Effector memory CD4-positive, alpha-beta T cell (primary cell): ENCODE measurements around the gene DNM1L.

Experiments used
- DNase-seq, 3 donors: peaks; one replicate each; pipeline ENCODE4 v3.0.0-alpha.2; 2020
- H3K27ac ChIP-seq: 2 replicates; pipeline ENCODE4 v1.7.0; 2013; ENCODE audit warnings: mild to moderate bottlenecking, low read length, moderate library complexity; ENCODE audit not compliant: insufficient read depth, poor library complexity, severe bottlenecking
- H3K27me3 ChIP-seq: replicated peaks from 2 replicates; pipeline ENCODE4 v1.7.0; 2013; ENCODE audit warnings: mild to moderate bottlenecking, low read length; ENCODE audit not compliant: insufficient read depth, control insufficient read depth, poor library complexity, severe bottlenecking
- H3K36me3 ChIP-seq: 2 replicates; pipeline ENCODE4 v1.7.0; 2013; ENCODE audit warnings: mild to moderate bottlenecking, low read length, moderate library complexity; ENCODE audit not compliant: control insufficient read depth, insufficient read depth
- H3K4me1 ChIP-seq: 2 replicates; pipeline ENCODE4 v1.7.0; 2013; ENCODE audit warnings: low read length, mild to moderate bottlenecking; ENCODE audit not compliant: control insufficient read depth, insufficient read depth, poor library complexity, severe bottlenecking
- H3K4me3 ChIP-seq: 2 replicates; pipeline ENCODE4 v1.7.0; 2013; ENCODE audit warnings: low read length, low read depth, mild to moderate bottlenecking; ENCODE audit not compliant: insufficient read depth, poor library complexity, severe bottlenecking
- H3K9me3 ChIP-seq: 2 replicates; pipeline ENCODE4 v1.7.0; 2013; ENCODE audit warnings: mild to moderate bottlenecking, low read length, moderate library complexity; ENCODE audit not compliant: control insufficient read depth

Gene DNM1L

GRCh38 chr12:32753605-32754004 lies 74.5 kb downstream of the DNM1L start:
- Histone ChIP-seq H3K27me3 (no peaks in the 10 kb centered on the region), H3K4me3 (no peak overlapping the region), H3K36me3 (peaks cover 32% of the 10 kb centered on the region)

DNA sequence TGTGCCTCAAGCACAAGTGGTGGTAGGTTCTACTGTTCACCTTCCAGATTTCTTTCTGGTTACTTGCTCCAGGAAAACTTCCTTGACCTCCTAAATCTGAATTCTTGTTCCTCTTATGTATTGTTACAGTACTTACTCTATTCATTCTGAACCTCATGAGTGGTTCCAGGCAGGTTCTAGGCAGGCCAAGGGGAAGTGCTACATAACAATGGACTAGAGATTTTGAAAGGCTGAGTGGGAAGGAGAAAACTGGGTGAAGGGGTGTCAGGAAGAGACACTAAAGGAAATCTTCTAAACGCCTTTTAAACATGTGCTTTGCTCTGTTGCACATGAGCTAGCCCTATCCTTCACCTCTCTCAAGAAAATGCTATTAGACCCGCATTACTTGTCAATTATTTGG lies 75.0 kb downstream of the DNM1L start:
- Histone ChIP-seq H3K9me3 (no peaks in the 10 kb centered on the region), H3K4me1 (peaks cover 11% of the 10 kb centered on the region), H3K27me3 (no peaks in the 10 kb centered on the region), H3K27ac (peak overlapping the region; percentile 76), H3K4me3 (no peak overlapping the region), H3K36me3 (peaks cover 30% of the 10 kb centered on the region)
- DNase-seq = no peak

More at GRCh38 chr12:32753605-32754004, 74.5 kb downstream of the DNM1L start:
- Histone ChIP-seq H3K4me1 (peaks cover 11% of the 10 kb centered on the region), H3K9me3 (no peaks in the 10 kb centered on the region), H3K27ac (no peak overlapping the region)
- no peak for DNase-seq

GRCh38 chr12:32755051-32755653 lies 76.1 kb downstream of the DNM1L start:
- Histone ChIP-seq H3K27ac (peak overlapping the region; percentile 76), H3K36me3 (peaks cover 23% of the 10 kb centered on the region), H3K27me3 (no peaks in the 10 kb centered on the region), H3K4me3 (peak overlapping the region; percentile 86), H3K4me1 (peaks cover 11% of the 10 kb centered on the region), H3K9me3 (no peaks in the 10 kb centered on the region)
- peak; percentile 26 to 59 (median 33) for DNase-seq

- Histone ChIP-seq H3K4me3 (peak within 1 kb of the TSS; percentile 86), H3K27me3 (no peaks in the 10 kb centered on the region), H3K9me3 (no peaks in the 10 kb centered on the region), H3K36me3 (peaks cover 16% of the 10 kb centered on the region), H3K27ac (peak within 1 kb of the TSS; percentile 76), H3K4me1 (peaks cover 11% of the 10 kb centered on the region)
- DNase-seq = peak; percentile 78 to 87 (median 78)
These were observed 76.8 kb downstream of the DNM1L start, which contains the start of gene YARS2 for GRCh38 chr12:32755654-32756475. TSS of gene YARS2 (minus strand) at chr12:32755897. CDS start at chr12:32755874, 23 bp downstream.

DNA sequence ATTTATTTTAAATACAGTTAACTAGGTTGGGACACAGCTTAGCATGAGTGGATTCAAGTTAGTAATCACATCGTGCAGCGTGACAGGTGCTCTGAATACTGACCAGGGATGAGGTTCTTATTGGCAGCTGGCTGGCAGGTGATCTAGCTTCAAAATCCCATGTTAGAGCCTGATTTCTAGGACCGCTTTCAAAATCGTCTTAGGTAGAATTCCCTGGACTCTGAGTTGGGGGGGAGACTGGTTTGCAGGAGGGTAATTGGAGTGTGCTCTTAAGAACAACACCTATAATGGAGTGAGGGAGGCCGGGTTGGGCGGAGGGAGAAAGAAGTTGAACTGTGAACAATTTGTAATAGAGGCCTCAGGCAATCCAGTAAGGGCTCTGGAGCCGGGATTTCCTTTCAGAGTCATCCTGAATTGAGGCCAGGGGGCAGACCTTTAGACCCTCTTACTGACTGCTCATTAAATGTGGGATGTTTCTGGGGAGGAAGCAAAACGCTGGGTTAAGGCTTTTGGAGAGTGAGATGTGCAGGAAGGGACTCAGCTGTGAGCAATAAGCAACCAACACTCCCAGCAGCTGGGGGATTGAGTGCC lies 77.5 kb downstream of the DNM1L start:
- H3K4me3 ChIP-seq = peak overlapping the region; percentile 86
- peak overlapping the region; percentile 76 for H3K27ac ChIP-seq
- H3K27me3 ChIP-seq = no peaks in the 10 kb centered on the region
- no peak for DNase-seq
- peaks cover 9% of the 10 kb centered on the region for H3K36me3 ChIP-seq
- H3K9me3 ChIP-seq = no peaks in the 10 kb centered on the region
- H3K4me1 ChIP-seq = peaks cover 11% of the 10 kb centered on the region

DNA sequence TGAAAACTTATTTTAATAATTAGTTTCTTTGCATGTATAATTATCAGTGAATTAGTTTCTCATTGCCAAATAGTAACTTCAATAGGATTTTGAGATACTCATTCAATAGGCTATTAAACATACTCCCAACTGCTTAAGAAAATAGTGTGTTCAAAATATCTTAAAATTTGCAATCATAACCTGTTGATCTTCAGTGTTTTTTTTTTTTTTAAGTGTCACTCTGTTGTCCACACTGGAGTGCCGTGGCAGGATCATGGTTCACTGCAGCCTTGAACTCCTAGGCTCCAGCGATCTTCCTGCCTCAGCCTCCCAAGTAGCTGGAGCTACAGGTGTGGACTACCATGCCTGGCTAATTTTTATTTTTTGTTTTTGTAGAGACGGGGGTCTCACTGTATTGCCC lies 78.1 kb downstream of the DNM1L start:
- Histone ChIP-seq H3K27ac (no peak overlapping the region), H3K4me3 (no peak overlapping the region), H3K36me3 (peaks cover 3% of the 10 kb centered on the region), H3K4me1 (peaks cover 11% of the 10 kb centered on the region), H3K9me3 (no peaks in the 10 kb centered on the region), H3K27me3 (no peaks in the 10 kb centered on the region)
- DNase-seq = no peak

DNA sequence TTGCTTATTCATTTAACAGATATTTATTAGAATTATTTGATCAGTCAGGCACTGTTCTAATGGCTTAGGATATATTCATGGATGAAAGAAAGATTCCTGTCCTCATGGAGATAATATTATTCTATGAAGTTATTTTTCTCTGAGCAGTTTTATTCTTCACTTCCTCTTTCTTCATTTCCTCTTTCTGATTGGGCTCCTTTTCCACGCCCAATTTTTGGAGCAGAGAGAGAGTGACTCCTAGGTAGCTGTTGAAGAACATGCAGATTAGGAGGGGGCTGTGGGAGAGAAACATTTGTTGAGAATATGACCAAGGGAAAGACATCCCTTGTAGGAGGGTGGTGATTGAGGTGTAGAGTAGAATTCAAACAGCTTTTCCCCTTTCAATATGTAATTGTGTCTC lies 82.6 kb downstream of the DNM1L start:
- Histone ChIP-seq H3K36me3 (no peaks in the 10 kb centered on the region), H3K4me1 (no peaks in the 10 kb centered on the region), H3K27ac (no peak overlapping the region), H3K4me3 (no peak overlapping the region), H3K9me3 (no peaks in the 10 kb centered on the region), H3K27me3 (no peaks in the 10 kb centered on the region)
- DNase-seq = no peak

GRCh38 chr12:32765906-32766305 lies 86.8 kb downstream of the DNM1L start:
- Histone ChIP-seq H3K4me1 (no peaks in the 10 kb centered on the region), H3K4me3 (no peak overlapping the region), H3K36me3 (no peaks in the 10 kb centered on the region), H3K9me3 (no peaks in the 10 kb centered on the region), H3K27me3 (no peaks in the 10 kb centered on the region), H3K27ac (no peak overlapping the region)
- DNase-seq = no peak

DNA sequence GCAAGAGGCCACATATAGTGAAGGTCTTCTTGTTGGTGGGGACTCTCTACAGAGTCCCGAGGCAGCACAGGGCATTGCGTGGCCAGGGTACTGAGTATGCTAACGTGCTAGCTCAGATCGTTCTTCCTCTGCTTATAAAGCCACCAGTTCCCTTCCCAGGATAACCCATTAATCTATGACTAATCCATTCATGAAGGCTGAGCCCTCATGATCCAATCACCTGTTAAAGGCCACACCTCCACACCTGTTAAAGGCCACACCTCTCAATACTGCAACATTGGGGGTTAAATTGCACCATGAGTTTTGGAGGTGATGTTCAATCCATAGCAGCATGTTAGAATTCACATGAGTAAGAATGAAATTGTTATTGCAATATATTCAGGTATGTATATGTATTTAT lies 89.4 kb downstream of the DNM1L start:
- no peaks in the 10 kb centered on the region for H3K27me3 ChIP-seq
- no peaks in the 10 kb centered on the region for H3K4me1 ChIP-seq
- no peaks in the 10 kb centered on the region for H3K36me3 ChIP-seq
- H3K4me3 ChIP-seq = no peak overlapping the region
- H3K27ac ChIP-seq = no peak overlapping the region
- no peak for DNase-seq
- H3K9me3 ChIP-seq = no peaks in the 10 kb centered on the region

DNA sequence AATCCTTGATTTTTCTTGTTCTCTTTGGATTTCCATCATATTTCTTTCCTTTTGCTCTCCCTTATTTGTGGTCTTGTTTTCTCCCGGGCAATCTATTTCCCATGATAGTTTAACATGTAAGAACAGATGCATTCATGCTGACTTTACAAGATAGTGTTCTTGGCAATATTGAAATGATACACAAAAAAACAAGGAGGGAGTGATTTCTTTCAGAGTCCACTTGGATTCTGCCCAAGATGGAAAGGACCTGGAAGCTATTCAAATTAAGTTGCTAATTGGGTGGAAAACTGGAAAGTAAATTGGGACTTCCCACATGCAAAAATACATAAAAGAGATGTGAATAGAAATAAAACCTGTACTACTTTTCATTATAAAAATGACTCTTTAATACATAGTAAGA lies 91.0 kb downstream of the DNM1L start:
- Histone ChIP-seq H3K4me3 (no peak overlapping the region), H3K4me1 (no peaks in the 10 kb centered on the region), H3K27ac (no peak overlapping the region), H3K27me3 (no peaks in the 10 kb centered on the region), H3K9me3 (no peaks in the 10 kb centered on the region), H3K36me3 (no peaks in the 10 kb centered on the region)
- DNase-seq = no peak
